ENCODE data around the gene ERMARD.

The ERMARD gene

DNA sequence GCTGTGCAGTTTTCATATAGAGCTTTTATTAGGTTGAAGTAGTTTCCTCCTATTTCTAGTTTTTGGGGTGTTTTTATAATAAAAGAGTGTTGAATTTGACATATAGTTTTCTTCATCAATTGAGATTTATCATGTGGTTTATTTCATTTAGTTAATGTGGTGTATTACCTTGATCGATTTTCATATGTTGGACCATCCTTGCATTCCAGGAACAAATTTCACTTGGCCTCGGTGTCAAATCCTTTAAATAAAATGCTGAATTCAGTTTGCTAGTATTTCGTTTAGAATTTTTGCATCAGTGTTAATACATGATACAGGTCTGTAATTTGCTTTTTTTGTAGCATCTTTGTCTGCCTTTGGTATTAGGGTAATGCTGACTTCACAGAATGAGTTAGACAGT lies 6.0 kb upstream of the ERMARD start:
- no peaks in the 10 kb centered on the region for H3K27me3 ChIP-seq (ENCODE audit: insufficient read depth, low read length, poor library complexity, severe bottlenecking)
- H3K4me1 ChIP-seq (ENCODE audit: insufficient read depth, low read length, poor library complexity, severe bottlenecking) = peaks cover 9% of the 10 kb centered on the region
- H2AFZ ChIP-seq (ENCODE audit: low read length) = no peak overlapping the region
- H3K4me3 ChIP-seq (ENCODE audit: low read length, poor library complexity, severe bottlenecking) = no peak overlapping the region
- H3K9me2 ChIP-seq (replicated peaks; ENCODE audit: low read depth, low read length) = no peaks in the 10 kb centered on the region
- no peak overlapping the region for H3K9ac ChIP-seq (ENCODE audit: low read depth, low read length, poor library complexity, severe bottlenecking)
- TF ChIP-seq CTCF (conservative IDR thresholded peaks at IDR 0.05; ENCODE audit: low read length) (no peak), EZH2phosphoT487 (IDR thresholded peaks at IDR 0.05; ENCODE audit: borderline replicate concordance) (no peak)
- no peaks in the 10 kb centered on the region for H3K9me3 ChIP-seq (ENCODE audit: insufficient read depth, low read depth, low read length)
- H3K79me2 ChIP-seq (ENCODE audit: insufficient read depth, low read length) = peaks cover 13% of the 10 kb centered on the region
- no peaks in the 10 kb centered on the region for H4K20me1 ChIP-seq (ENCODE audit: insufficient read depth, low read length, poor library complexity, severe bottlenecking)
- no peaks in the 10 kb centered on the region for H3F3A ChIP-seq (ENCODE audit: low read depth)
- H3K4me2 ChIP-seq (ENCODE audit: low read depth, low read length, poor library complexity, severe bottlenecking) = no peak overlapping the region
- H3K36me3 ChIP-seq (ENCODE audit: insufficient read depth, low read length) = no peaks in the 10 kb centered on the region

GRCh38 chr6:169746556-169746955 lies 4.9 kb upstream of the ERMARD start:
- peaks cover 12% of the 10 kb centered on the region for H3K4me1 ChIP-seq (ENCODE audit: insufficient read depth, low read length, poor library complexity, severe bottlenecking)
- H3F3A ChIP-seq (ENCODE audit: low read depth) = no peaks in the 10 kb centered on the region
- H3K9me3 ChIP-seq (ENCODE audit: insufficient read depth, low read depth, low read length) = no peaks in the 10 kb centered on the region
- H3K4me2 ChIP-seq (ENCODE audit: low read depth, low read length, poor library complexity, severe bottlenecking) = no peak overlapping the region
- H3K79me2 ChIP-seq (ENCODE audit: insufficient read depth, low read length) = peaks cover 21% of the 10 kb centered on the region
- no peak for TF ChIP-seq EZH2phosphoT487 (IDR thresholded peaks at IDR 0.05; ENCODE audit: borderline replicate concordance)
- no peak for TF ChIP-seq CTCF (conservative IDR thresholded peaks at IDR 0.05; ENCODE audit: low read length)
- no peaks in the 10 kb centered on the region for H3K9me2 ChIP-seq (replicated peaks; ENCODE audit: low read depth, low read length)
- no peaks in the 10 kb centered on the region for H3K36me3 ChIP-seq (ENCODE audit: insufficient read depth, low read length)
- H4K20me1 ChIP-seq (ENCODE audit: insufficient read depth, low read length, poor library complexity, severe bottlenecking) = no peaks in the 10 kb centered on the region
- H3K27me3 ChIP-seq (ENCODE audit: insufficient read depth, low read length, poor library complexity, severe bottlenecking) = no peaks in the 10 kb centered on the region
- no peak overlapping the region for H3K9ac ChIP-seq (ENCODE audit: low read depth, low read length, poor library complexity, severe bottlenecking)
- H2AFZ ChIP-seq (ENCODE audit: low read length) = no peak overlapping the region
- H3K4me3 ChIP-seq (ENCODE audit: low read length, poor library complexity, severe bottlenecking) = no peak overlapping the region

DNA sequence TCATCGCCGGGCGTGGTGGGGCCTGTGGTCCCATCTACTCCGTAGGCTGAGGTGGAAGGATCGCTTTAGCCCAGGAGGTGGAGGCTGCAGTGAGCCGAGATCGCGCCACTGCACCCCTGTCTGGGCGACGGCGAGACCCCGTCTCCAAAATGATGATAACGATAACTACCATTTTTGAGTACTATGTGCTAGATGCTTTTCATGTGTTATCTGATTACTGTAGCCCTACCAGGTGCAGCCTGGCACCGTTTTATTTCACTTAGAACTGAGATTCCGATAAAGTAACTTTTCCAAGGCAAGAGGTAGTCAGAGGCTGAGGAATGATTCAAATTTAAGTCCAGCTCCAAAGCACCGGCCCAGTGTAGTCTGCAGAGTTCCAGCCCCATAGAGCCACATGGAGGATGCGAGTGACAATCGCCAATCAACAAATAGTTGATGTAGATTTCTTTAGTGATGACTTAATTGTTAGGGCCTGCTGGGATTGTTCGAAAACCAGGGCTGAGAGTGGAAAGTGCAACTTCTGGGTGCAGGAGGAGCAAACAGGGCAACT lies 727 bp downstream of the ERMARD start:
- H3K4me3 ChIP-seq (ENCODE audit: low read length, poor library complexity, severe bottlenecking) = peak overlapping the region; percentile 90
- no peaks in the 10 kb centered on the region for H3F3A ChIP-seq (ENCODE audit: low read depth)
- H3K36me3 ChIP-seq (ENCODE audit: insufficient read depth, low read length) = no peaks in the 10 kb centered on the region
- H3K79me2 ChIP-seq (ENCODE audit: insufficient read depth, low read length) = peaks cover 37% of the 10 kb centered on the region
- H2AFZ ChIP-seq (ENCODE audit: low read length) = peak overlapping the region; percentile 83
- H3K9ac ChIP-seq (ENCODE audit: low read depth, low read length, poor library complexity, severe bottlenecking) = peak overlapping the region; percentile 99
- H3K27me3 ChIP-seq (ENCODE audit: insufficient read depth, low read length, poor library complexity, severe bottlenecking) = no peaks in the 10 kb centered on the region
- no peaks in the 10 kb centered on the region for H3K9me2 ChIP-seq (replicated peaks; ENCODE audit: low read depth, low read length)
- H3K9me3 ChIP-seq (ENCODE audit: insufficient read depth, low read depth, low read length) = no peaks in the 10 kb centered on the region
- peak overlapping the region; percentile 97 for H3K4me2 ChIP-seq (ENCODE audit: low read depth, low read length, poor library complexity, severe bottlenecking)
- TF ChIP-seq CTCF (conservative IDR thresholded peaks at IDR 0.05; ENCODE audit: low read length) (no peak), EZH2phosphoT487 (IDR thresholded peaks at IDR 0.05; ENCODE audit: borderline replicate concordance) (no peak)
- H3K4me1 ChIP-seq (ENCODE audit: insufficient read depth, low read length, poor library complexity, severe bottlenecking) = peaks cover 27% of the 10 kb centered on the region
- H4K20me1 ChIP-seq (ENCODE audit: insufficient read depth, low read length, poor library complexity, severe bottlenecking) = no peaks in the 10 kb centered on the region
